Kidney (tissue), 14 donors: Measurements from ENCODE around the gene CEP112. TPM values are rescaled to one million over a fixed set of nuclear protein-coding genes. Genes with fewer than 3 reads are reported as not detected.

Experiments used
- DNase-seq, 5 donors: peaks; one replicate each; pipeline ENCODE4 v3.0.0-alpha.2; 2013 to 2020
- FAIRE-seq: peaks from 2 replicates; lab custom pipeline; 2012; peaks lifted over from hg19 to GRCh38; lab: Jason Lieb, UNC
- H3K27ac ChIP-seq, 2 donors: one replicate each; pipeline ENCODE4 v1.7.0; 2013; ENCODE audit warnings: low read depth in 2 of 2, low read length in 2 of 2, inconsistent platforms in 1 of 2
- H3K27me3 ChIP-seq: one replicate; pipeline ENCODE4 v1.7.1; 2013; ENCODE audit warnings: low read length, inconsistent platforms; ENCODE audit not compliant: control insufficient read depth, insufficient read depth
- H3K36me3 ChIP-seq, 3 donors: one replicate each; pipeline versions ENCODE4 v1.7.0 to v1.7.1; 2013; ENCODE audit warnings: low read length in 3 of 3, control low read depth in 1 of 3, inconsistent platforms in 1 of 3; ENCODE audit not compliant: insufficient read depth in 3 of 3, control insufficient read depth in 2 of 3
- H3K4me1 ChIP-seq, 3 donors: one replicate each; pipeline versions ENCODE4 v1.7.0 to v1.7.1; 2013; ENCODE audit warnings: low read length in 3 of 3, inconsistent platforms in 1 of 3, low read depth in 1 of 3; ENCODE audit not compliant: control insufficient read depth in 2 of 3, insufficient read depth in 2 of 3
- H3K4me3 ChIP-seq, 3 donors: one replicate each; pipeline versions ENCODE4 v1.7.0 to v1.8.1; 2013; ENCODE audit warnings: low read length in 3 of 3, control low read depth in 1 of 3, inconsistent platforms in 1 of 3
- H3K9ac ChIP-seq, 3 donors: one replicate each; pipeline versions ENCODE4 v1.7.0 to v1.7.1; 2013; ENCODE audit warnings: low read length in 3 of 3, control low read depth in 1 of 3, inconsistent platforms in 1 of 3
- H3K9me3 ChIP-seq, 3 donors: one replicate each; pipeline versions ENCODE4 v1.7.0 to v1.7.1; 2013; ENCODE audit warnings: low read length in 3 of 3, control low read depth in 1 of 3, inconsistent platforms in 1 of 3; ENCODE audit not compliant: control insufficient read depth in 2 of 3, insufficient read depth in 1 of 3
- CTCF ChIP-seq: IDR thresholded peaks from 3 replicates; pipeline ENCODE4 v1.5.1; 2012; ENCODE audit warnings: mild to moderate bottlenecking, moderate library complexity, borderline replicate concordance; ENCODE audit not compliant: insufficient read depth; ENCODE audit errors: extremely low read depth
- intact Hi-C: fragments of 100-400 bp; cut with DNase I; formaldehyde crosslinking; loops from one replicate; pipeline ENCODE4 v1.11.1; 2022
- polyA plus RNA-seq: library from polyadenylated mRNA; stranded (reverse); fragments of 350-450 nt; fragmentation: Illumina TruSeq; extraction: RNeasy Lipid Tissue Mini Kit (QIAGEN cat#74804); gene quantifications from one replicate; pipeline ENCODE4 v1.2.3, GENCODE V29; 2014; ENCODE audit warnings: low read depth, low replicate concordance; ENCODE audit not compliant: insufficient read depth
- total RNA-seq: library from RNA; stranded (reverse); fragmentation: NEBNext Ultra II Directional; extraction: Animal tissue kit (Norgen Biotek cat#: 25700); gene quantifications from one replicate; pipeline ENCODE4 v1.2.1, GENCODE V29; 2021
- donor health status: control.
- donor health status: control.
- donor health status: control.
- donor health status: control.
- donor health status: control.
- donor health status: DM: yes; HTN: yes; CAD: no.
- donor health status: Normal renal cell carcinoma (clear cell type).

CEP112 gene
- total and polyA plus RNA-seq, 2 donors from 2014 or later, result 17.0 to 27.4 TPM

- no peak for TF ChIP-seq CTCF
- no peaks in the 10 kb centered on the region for H3K36me3 ChIP-seq
- no peak overlapping the region for H3K27ac ChIP-seq
- intact Hi-C loops, result no loop called here
- no peaks in the 10 kb centered on the region for H3K9me3 ChIP-seq
- H3K4me3 ChIP-seq, result no peak overlapping the region
- no peaks in the 10 kb centered on the region for H3K4me1 ChIP-seq
- no peaks in the 10 kb centered on the region for H3K27me3 ChIP-seq
- H3K9ac ChIP-seq, result no peak overlapping the region
- FAIRE-seq, result no peak
- no peak for DNase-seq
Measured at GRCh38 chr17:65659512-65659911, 532.4 kb downstream of the CEP112 start.

GRCh38 chr17:65657251-65657828 is 534.6 kb downstream of the CEP112 start:
- intact Hi-C loops, result no loop called here
- Histone ChIP-seq H3K4me1 (no peaks in the 10 kb centered on the region), H3K27ac (no peak overlapping the region), H3K9me3 (no peaks in the 10 kb centered on the region), H3K27me3 (no peaks in the 10 kb centered on the region), H3K36me3 (no peaks in the 10 kb centered on the region), H3K9ac (no peak overlapping the region), H3K4me3 (no peak overlapping the region)
- no peak for TF ChIP-seq CTCF
- DNase-seq (no peak), FAIRE-seq (no peak)

GRCh38 chr17:65656390-65657250 is 535.3 kb downstream of the CEP112 start:
- intact Hi-C loops, result no loop called here

More at GRCh38 chr17:65656390-65657250, 535.3 kb downstream of the CEP112 start:
- H3K27me3 ChIP-seq, result no peaks in the 10 kb centered on the region
- no peaks in the 10 kb centered on the region for H3K36me3 ChIP-seq
- H3K9me3 ChIP-seq, result no peaks in the 10 kb centered on the region
- no peak for DNase-seq
- H3K9ac ChIP-seq, result no peak overlapping the region
- H3K4me1 ChIP-seq, result no peaks in the 10 kb centered on the region
- FAIRE-seq, result no peak
- no peak overlapping the region for H3K27ac ChIP-seq
- TF ChIP-seq CTCF, result no peak
- no peak overlapping the region for H3K4me3 ChIP-seq
